C4-2B (cell line): ENCODE data around the gene LSM12.

ENCODE experiments used
- H3K27ac ChIP-seq: fragments of 450-650 bp; 2 replicates; pipeline ENCODE4 v1.5.1; 2017
- ZFX ChIP-seq: fragments of 450-650 bp; IDR thresholded peaks from 2 replicates; pipeline ENCODE4 v1.6.1; 2017
- TF ChIP-seq, protein P1 (sequence below): fragments of 450-650 bp; conservative IDR thresholded peaks from 2 replicates; pipeline ENCODE4 v1.5.1; 2017; ENCODE audit warnings: mild to moderate bottlenecking

Gene LSM12

DNA sequence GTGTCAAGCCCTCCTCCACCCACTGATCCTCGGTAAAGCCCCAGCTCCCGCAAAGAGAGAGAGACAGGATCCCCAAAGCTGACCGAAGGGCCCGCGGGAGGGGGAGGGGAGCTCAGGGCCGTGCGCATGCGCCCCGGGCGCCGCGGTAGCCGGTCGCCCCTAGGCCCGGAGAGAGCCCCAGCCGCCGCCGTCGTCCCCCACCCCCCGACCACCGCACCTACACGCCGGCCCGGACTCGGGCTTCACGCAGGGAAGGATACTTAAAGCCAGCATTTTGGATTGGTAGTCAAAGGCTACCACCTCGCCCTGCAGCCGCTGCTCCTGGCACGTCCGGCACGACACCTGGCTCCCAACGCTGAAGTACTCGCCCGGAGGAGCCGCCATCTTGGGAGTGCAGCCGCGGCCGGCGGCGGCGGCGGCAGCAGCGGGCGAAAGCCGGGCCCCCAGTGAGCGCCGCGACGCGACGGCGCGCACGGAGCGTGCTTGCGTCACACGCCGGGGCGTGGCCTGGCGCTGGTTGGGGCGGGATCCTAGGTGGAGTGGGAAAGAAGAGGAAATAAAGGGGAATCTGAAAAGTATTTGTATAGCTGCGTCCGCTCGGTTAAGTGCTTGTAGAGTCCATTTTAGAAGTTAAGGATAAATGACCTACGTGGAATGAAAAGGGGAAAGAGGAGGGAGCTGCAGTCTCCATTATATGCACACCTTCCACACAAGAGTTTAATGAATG, at the start of gene LSM12:
TSS of gene LSM12 (minus strand) at position 468 of the 727 bp plus-strand sequence. CDS start at position 384, 84 bp downstream.
- TF ChIP-seq ZFX, result no peak
- TF ChIP-seq, protein P1, sequence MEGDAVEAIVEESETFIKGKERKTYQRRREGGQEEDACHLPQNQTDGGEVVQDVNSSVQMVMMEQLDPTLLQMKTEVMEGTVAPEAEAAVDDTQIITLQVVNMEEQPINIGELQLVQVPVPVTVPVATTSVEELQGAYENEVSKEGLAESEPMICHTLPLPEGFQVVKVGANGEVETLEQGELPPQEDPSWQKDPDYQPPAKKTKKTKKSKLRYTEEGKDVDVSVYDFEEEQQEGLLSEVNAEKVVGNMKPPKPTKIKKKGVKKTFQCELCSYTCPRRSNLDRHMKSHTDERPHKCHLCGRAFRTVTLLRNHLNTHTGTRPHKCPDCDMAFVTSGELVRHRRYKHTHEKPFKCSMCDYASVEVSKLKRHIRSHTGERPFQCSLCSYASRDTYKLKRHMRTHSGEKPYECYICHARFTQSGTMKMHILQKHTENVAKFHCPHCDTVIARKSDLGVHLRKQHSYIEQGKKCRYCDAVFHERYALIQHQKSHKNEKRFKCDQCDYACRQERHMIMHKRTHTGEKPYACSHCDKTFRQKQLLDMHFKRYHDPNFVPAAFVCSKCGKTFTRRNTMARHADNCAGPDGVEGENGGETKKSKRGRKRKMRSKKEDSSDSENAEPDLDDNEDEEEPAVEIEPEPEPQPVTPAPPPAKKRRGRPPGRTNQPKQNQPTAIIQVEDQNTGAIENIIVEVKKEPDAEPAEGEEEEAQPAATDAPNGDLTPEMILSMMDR, result no peak
- peak within 1 kb of the TSS; percentile 98 for H3K27ac ChIP-seq

DNA sequence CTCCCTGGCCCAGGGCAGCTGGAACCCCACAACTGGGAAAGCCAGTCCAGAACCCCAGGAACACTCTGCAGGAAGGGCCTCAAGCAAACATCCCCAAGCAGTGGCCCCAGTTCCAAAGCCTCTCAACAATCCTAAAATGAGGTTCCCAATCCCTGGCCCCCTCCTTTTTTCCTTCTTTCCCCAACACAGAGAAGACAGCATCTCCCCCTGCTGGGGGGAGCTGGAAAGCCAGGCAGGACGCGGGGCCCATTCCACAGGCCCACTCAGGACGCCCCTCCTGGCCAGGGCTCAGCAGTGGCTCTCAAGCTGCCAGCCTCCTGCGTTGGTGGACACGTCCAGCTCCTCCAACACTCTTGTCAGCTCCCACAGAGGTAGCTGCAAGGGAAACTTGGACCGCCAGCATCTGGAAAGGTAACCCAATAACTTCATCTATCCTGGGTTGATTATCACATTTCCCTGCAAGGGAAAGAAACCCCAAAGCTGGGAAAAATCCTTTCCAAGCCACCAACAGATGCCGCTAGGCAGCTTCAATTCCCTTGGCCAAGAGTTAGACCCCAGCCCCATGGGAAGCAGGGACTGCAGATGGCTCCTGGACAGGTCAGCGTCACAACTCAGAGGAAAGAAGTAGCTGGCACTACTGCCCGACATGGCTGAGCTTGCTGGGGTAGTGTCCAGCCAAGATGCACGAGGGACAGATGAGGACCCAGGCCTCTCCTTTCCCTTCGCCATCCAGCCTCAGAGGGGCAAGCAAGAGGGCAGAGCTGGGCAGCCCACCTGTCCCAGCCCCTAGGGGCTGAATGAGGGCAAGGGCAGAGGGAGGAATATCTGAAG, 49.3 kb upstream of the LSM12 start:
- TF ChIP-seq, protein P1, result no peak; the same call in none of the 2 replicates
- no peak for TF ChIP-seq ZFX
- H3K27ac ChIP-seq, result no peak overlapping the region

DNA sequence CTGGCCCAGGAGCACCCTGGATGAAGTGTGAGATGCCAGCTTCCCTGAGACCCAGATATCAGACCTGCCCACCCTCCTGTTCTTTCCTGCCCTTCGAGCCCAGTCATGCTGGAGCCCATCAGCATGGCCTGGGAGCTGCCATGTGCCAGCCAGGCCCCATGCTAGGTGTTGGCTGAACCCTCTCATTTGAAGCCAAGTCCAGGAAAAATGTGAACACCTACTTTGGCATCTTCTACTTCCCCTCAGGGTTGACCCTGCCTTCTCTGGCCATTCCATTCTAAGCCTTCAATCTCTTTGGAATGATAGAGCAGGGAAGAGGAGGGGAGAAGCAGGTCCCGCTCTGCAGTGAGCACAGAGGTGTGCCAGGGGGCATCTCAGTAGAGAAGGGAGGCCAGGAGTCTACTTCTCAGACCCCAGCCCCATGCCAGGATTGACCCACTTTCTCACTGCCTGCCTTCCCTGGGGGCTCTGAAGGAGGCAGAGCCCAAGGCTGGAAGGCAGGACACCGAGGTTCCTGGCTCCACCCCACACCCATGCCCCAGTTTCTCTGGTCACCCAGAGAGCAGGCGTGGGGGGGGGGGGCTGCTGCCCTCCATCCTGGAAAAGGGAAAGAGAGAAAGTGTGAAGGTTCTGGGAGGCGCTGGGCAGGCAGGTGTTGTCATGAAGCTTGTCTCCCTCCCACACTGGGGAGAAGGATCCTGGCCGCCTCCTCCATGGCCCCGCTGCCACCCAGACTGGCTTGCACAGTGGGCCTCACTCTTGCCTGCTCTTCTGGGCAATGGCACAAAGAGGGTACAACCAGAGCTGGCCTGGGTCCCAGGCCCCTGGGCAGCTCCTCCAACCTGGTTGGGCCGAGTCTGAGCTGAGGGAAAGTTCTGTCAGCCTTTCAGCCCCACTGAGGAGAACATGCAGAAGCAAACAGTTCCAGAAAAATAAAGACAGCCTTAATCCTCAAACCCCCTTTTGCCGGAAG, 47.7 kb upstream of the LSM12 start:
- no peak overlapping the region for H3K27ac ChIP-seq
- TF ChIP-seq ZFX, result no peak
- TF ChIP-seq, protein P1, result no peak

DNA sequence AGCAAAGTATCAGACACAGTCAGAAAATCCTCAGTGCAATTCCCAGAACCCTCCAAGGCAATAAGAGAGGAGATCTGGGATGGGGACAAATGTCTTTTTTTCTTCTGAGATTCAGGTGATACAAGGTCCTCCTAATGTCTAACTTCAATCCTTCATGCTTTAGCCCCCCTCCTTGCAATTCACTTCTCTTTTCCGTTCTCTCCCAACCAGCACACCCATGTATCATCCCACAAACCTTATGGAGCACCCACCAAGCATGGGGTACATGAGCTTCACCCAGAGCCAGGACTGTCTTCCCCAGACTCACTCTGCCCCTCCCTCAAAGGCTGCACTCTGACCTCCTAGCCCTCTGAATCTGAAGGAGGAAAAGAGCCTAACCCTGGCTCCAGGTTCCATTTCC, 46.9 kb upstream of the LSM12 start:
- no peak for TF ChIP-seq ZFX
- TF ChIP-seq, protein P1, result no peak
- no peak overlapping the region for H3K27ac ChIP-seq

DNA sequence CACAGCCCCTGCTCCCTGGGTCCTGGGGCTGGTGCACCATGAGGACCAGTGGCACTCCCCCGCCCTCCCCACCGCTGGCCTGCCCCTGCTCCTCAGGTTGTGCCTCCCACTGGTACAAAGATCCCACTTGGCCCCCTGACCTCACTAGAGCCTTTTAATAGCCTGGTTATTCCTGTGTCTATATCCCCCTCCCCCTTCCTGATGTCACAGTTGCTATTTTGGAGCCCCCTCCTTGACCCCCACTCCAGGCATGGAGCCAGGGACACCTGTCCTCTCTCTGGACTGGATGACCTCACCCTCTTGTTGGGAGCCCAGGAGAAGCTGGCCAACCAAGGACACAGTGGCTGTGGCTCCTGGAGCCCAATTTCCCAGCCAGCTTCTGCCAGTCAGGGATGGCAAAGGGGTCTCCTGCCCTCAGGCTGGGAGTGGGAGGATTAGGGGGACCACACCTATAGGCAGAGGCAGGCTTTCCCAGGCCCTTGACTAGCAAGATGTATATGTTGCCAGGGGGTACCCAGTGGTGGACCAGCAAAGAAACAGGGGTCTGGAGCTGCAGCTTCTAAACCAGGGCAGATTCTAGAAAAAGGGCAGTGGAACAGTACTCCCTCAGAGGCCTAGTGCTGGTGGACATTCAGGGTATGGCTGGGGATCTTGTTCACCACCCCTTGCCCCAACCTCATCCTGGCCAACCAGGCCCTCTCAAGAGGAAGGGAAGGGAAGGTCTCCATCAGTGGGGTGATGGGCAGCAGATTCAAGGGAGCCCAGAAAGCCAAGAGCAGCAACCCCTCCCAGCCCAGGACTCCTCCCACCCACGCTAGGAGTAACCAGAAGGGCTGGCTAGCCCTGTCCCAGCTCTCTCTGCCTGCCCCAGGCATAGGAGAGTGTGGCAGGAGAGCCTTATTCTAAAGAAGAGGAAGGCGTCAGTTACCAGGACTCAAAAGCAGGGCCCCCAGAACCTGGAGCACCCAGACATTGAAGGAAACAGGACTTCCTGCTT, 46.1 kb upstream of the LSM12 start:
- no peak overlapping the region for H3K27ac ChIP-seq
- no peak for TF ChIP-seq ZFX
- TF ChIP-seq, protein P1, result no peak

DNA sequence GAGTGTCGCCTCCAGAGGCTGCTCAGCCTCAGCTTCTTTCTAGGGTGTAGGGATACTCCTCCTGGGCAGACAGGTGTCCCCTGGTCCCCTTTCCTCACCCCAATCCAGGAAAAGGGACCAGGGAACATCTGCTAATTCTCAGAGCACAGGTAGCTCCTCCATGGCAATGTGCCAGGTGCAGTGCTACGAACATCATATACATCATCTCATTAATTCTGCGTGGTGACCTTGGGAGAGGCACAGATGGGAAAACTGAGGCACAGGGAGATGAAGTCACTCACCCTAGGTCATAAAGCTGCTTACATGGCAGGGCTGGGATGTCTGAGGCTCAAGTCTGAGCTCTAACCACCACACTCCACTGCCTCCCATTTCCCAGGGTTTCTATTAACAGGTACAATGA, 45.3 kb upstream of the LSM12 start:
- H3K27ac ChIP-seq, result peak overlapping the region; percentile 47
- TF ChIP-seq ZFX, result no peak
- TF ChIP-seq, protein P1, result no peak
